AG10803 (cell line): ENCODE data around the gene USF3.
A peak's percentile ranks its signal among the peaks of the same experiment; 100 is the strongest.

ENCODE experiments used
- DNase-seq: peaks from one replicate; pipeline ENCODE4 v3.0.0; 2010; ENCODE audit warnings: low read depth
- H3K4me3 ChIP-seq: 2 replicates; pipeline ENCODE4 v1.5.1; 2011; ENCODE audit warnings: mild to moderate bottlenecking, low read length, control low read depth
- TF ChIP-seq, protein P1 (sequence below): conservative IDR thresholded peaks from 2 replicates; pipeline ENCODE4 v1.5.1; 2011; ENCODE audit warnings: mild to moderate bottlenecking, low read length, control low read depth, inconsistent platforms

USF3 gene

DNA sequence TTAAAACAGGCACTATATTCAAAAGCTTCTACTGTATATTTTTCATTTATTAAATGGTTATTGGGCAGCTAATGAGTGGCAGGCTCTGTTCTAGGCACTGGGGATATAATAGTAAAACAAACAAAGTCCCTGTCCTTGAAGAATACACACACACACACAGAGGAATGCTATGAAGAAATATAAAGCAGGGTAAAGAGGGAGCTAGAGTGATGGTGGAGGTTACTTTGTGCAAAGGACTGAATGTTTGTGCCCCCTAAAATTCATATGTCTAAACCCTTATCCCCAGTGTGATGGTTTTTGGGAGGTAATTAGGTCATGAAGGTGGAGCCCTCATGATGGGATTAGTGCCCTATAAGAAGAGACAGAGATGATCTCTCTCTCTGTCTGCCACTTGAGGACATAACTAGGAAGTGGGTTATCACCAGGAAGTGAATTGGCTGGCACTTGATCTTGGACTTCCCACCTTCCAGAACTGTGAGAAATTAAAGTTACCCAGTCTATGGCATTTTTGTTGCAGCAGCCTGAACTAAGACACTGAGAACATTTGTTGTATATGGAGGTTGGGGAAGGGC is 31.8 kb downstream of the USF3 start:
- DNase-seq, result no peak
- no peak overlapping the region for H3K4me3 ChIP-seq
- TF ChIP-seq, protein P1, sequence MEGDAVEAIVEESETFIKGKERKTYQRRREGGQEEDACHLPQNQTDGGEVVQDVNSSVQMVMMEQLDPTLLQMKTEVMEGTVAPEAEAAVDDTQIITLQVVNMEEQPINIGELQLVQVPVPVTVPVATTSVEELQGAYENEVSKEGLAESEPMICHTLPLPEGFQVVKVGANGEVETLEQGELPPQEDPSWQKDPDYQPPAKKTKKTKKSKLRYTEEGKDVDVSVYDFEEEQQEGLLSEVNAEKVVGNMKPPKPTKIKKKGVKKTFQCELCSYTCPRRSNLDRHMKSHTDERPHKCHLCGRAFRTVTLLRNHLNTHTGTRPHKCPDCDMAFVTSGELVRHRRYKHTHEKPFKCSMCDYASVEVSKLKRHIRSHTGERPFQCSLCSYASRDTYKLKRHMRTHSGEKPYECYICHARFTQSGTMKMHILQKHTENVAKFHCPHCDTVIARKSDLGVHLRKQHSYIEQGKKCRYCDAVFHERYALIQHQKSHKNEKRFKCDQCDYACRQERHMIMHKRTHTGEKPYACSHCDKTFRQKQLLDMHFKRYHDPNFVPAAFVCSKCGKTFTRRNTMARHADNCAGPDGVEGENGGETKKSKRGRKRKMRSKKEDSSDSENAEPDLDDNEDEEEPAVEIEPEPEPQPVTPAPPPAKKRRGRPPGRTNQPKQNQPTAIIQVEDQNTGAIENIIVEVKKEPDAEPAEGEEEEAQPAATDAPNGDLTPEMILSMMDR, result no peak

DNA sequence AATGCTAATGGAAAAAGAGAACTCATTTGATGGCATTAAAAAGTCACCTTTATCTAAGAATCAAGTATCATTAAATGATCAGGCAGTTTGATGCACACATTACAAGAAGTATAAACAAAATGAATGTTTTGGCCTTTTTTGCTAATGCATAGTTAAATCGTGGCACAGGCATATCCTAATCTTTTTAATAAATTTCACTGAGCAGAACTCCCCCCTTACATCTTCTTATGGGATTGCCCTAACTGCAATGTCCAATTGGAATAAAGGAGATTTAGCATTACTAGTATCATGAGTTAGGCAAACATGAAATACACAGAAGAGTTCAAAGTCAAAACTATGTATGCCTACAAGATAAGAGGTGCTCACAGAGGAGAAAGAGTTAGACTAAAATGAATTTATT is 32.7 kb downstream of the USF3 start:
- no peak overlapping the region for H3K4me3 ChIP-seq

DNA sequence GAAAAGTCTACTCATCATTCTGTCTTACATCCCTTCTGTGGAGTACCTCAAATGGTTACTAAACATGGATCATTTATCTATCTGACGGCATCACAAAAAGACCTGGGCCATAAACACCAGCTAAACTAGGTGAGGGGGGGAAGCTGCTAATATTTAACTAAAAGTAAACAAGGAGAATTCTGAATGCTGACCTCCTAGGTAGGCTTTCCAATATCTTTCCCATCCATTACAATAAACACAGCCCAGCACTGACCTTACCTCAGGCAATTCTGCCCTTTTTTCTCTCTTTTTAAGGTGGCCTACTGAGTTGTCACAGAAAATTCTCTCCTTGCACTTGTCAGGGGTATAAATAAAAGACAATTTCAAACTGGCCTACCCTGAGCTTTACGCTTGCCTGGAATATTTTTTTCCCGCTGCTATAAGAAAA is 33.1 kb downstream of the USF3 start:
- no peak overlapping the region for H3K4me3 ChIP-seq
- TF ChIP-seq, protein P1, result no peak
- DNase-seq, result no peak

More for the DNA sequence above, 32.7 kb downstream of the USF3 start:
- no peak for DNase-seq
- TF ChIP-seq, protein P1, result no peak

DNA sequence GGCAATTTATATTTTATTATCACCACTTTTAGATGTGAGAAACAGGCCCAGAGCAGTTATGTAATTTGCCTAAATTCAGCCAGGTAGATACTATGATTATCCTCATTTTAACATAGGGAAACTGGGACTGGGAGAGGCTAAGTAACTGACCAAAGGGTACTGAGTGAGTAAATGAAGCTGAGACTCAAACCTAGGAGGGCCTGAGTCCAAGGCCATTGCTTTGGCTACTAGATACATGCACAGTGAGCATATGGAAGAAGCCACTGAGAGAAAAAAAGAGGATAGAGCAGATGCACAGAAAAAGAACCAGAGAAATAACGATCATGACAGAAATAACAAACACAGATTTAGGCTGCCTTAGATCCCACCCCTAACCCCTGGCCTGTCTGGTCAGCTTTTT is 33.6 kb downstream of the USF3 start:
- H3K4me3 ChIP-seq, result no peak overlapping the region
- no peak for DNase-seq
- TF ChIP-seq, protein P1, result no peak

DNA sequence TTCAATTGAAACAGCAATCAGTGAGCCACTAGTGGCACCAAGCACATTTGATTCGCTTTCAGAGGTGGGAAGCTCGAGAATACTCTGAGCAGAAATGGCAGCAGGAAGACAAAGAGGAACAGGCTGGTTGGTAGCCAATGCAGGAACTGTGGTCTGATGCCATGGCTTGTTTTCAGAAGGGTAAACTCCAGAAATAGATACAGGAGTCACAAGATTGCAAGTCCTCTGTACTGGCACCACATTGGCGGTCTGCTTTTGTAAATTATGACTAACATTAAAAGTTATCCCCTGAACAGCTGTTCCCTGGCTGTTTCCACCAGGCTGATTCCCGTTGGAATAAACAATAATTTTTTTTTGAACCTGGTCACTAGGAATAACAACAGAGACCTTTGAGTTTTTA is 35.5 kb downstream of the USF3 start:
- TF ChIP-seq, protein P1, result no peak
- H3K4me3 ChIP-seq, result no peak overlapping the region
- peak; percentile 5 for DNase-seq

DNA sequence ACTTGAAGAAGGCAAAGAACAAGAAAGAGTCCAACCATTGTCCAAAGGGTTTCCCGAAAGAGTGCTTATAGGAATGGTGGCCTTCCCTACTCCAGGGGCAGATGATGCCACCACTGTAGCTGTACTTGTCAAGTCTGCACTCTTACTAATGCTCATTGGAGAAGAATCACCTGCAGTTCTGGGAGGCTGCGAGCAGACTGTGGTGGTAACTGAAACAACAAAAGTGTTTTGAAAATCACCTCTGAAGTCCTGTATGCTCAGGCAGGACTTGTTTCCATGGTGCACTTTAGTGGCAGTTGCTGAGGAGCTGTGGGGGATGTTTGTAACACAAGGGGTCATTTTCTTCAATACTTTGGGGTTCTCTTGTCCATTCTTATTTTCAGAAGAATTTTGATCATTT is 36.0 kb downstream of the USF3 start:
- TF ChIP-seq, protein P1, result no peak
- no peak overlapping the region for H3K4me3 ChIP-seq
- DNase-seq, result no peak

DNA sequence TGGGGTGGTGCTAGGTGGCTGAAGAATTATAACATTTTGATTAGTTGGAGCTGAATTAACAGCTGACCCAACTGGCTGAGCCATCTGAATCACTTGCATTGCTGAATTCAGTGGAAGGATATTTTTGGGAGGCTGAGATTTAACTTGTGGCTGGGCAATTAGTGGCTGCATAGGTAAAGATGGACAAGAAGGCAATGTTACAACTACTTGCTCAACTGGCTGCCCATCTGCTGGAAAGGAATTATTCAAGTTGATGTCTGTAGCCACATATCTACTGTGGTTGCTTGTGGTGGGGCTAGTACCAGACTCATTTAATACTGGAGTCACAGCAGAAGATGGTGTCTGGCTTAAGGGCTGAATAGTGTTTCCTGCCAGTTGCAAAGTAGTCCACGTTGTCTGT is 36.4 kb downstream of the USF3 start:
- H3K4me3 ChIP-seq, result no peak overlapping the region
- DNase-seq, result no peak
- TF ChIP-seq, protein P1, result no peak
